Measurements from ENCODE around the gene MRPL28. TPM values are rescaled to one million over a fixed set of nuclear protein-coding genes. Genes with fewer than 3 reads are reported as not detected.
"Not testable (repeated sequence)": the region's sequence is repeated elsewhere in the genome, so short reads cannot be mapped to it uniquely, and the experiment has no call there.

MRPL28 gene
- total and polyA plus RNA-seq, 4 donors = 35.5 to 107 (median 40.3) TPM

- Histone ChIP-seq H3K27me3 (ENCODE audit: control insufficient read depth in 1 of 2, insufficient read depth in 2 of 2, low read length in 1 of 2) (no peaks in the 10 kb centered on the region), H3K4me3 (ENCODE audit: low read length in 2 of 2) (peak overlapping the region; percentile 67 to 82), H3K9me3 (ENCODE audit: control insufficient read depth, low read length) (no peaks in the 10 kb centered on the region), H3K36me3 (ENCODE audit: control insufficient read depth in 1 of 2, insufficient read depth in 2 of 2, low read length in 1 of 2) (no peaks in the 10 kb centered on the region), H3K4me1 (ENCODE audit: control insufficient read depth in 1 of 2, insufficient read depth in 2 of 2, low read length in 2 of 2) (no peaks in the 10 kb centered on the region), H3K27ac (ENCODE audit: low read depth in 1 of 2, low read length in 2 of 2) (no peak overlapping the region)
- ATAC-seq (ENCODE audit: low FRiP score) (no peak), DNase-seq (no peak)
- 0 to 1% methylated on average over 69 to 95 of the region's 95 CpGs for WGBS, 2 donors
- intact Hi-C loops (cut with DNase I) = loop anchor here in 1 of 2 donors (1.0 to 5.0 kb wide), 2 partner anchors 120 to 175 kb away; partner anchors contain the start of genes CAPN15 and FAM234A
Observed at GRCh38 chr16:351804-352520, 18.4 kb downstream of the MRPL28 start.

GRCh38 chr16:350203-350602 is 20.1 kb downstream of the MRPL28 start:
- Histone ChIP-seq H3K27ac (ENCODE audit: low read depth in 1 of 2, low read length in 2 of 2) (no peak overlapping the region), H3K9me3 (ENCODE audit: control insufficient read depth, low read length) (no peaks in the 10 kb centered on the region), H3K4me3 (ENCODE audit: low read length in 2 of 2) (no peak overlapping the region), H3K27me3 (ENCODE audit: control insufficient read depth in 1 of 2, insufficient read depth in 2 of 2, low read length in 1 of 2) (no peaks in the 10 kb centered on the region), H3K4me1 (ENCODE audit: control insufficient read depth in 1 of 2, insufficient read depth in 2 of 2, low read length in 2 of 2) (no peaks in the 10 kb centered on the region), H3K36me3 (ENCODE audit: control insufficient read depth in 1 of 2, insufficient read depth in 2 of 2, low read length in 1 of 2) (peaks cover 0 to 4% of the 10 kb centered on the region in 2 donors)
- DNase-seq (no peak), ATAC-seq (ENCODE audit: low FRiP score) (no peak)
- intact Hi-C loops (cut with DNase I) = loop anchor here in 1 of 2 donors (5.0 kb wide), 1 partner anchor 118 kb away; the partner anchor contains the start of gene FAM234A
- WGBS, 2 donors = 80 to 86% methylated on average over 8 of the region's 8 CpGs

- ATAC-seq (ENCODE audit: low FRiP score) (no peak), DNase-seq (no peak)
- Histone ChIP-seq H3K4me1 (ENCODE audit: control insufficient read depth in 1 of 2, insufficient read depth in 2 of 2, low read length in 2 of 2) (no peaks in the 10 kb centered on the region), H3K27ac (ENCODE audit: low read depth in 1 of 2, low read length in 2 of 2) (no peak overlapping the region), H3K36me3 (ENCODE audit: control insufficient read depth in 1 of 2, insufficient read depth in 2 of 2, low read length in 1 of 2) (peaks cover 0 to 4% of the 10 kb centered on the region in 2 donors), H3K27me3 (ENCODE audit: control insufficient read depth in 1 of 2, insufficient read depth in 2 of 2, low read length in 1 of 2) (no peaks in the 10 kb centered on the region), H3K9me3 (ENCODE audit: control insufficient read depth, low read length) (no peaks in the 10 kb centered on the region), H3K4me3 (ENCODE audit: low read length in 2 of 2) (no peak overlapping the region)
- 95 to 97% methylated on average over 7 of the region's 7 CpGs for WGBS, 2 donors
- intact Hi-C loops (cut with DNase I) = no loop called here
Observed at GRCh38 chr16:349211-349610, 21.1 kb downstream of the MRPL28 start.

- H3K27ac ChIP-seq (ENCODE audit: low read depth in 1 of 2, low read length in 2 of 2); H3K9me3 ChIP-seq (ENCODE audit: control insufficient read depth, low read length); DNase-seq; H3K4me3 ChIP-seq (ENCODE audit: low read length in 2 of 2); ATAC-seq (ENCODE audit: low FRiP score); H3K27me3 ChIP-seq (ENCODE audit: control insufficient read depth in 1 of 2, insufficient read depth in 2 of 2, low read length in 1 of 2); H3K36me3 ChIP-seq (ENCODE audit: control insufficient read depth in 1 of 2, insufficient read depth in 2 of 2, low read length in 1 of 2); intact Hi-C loops (cut with DNase I); H3K4me1 ChIP-seq (ENCODE audit: control insufficient read depth in 1 of 2, insufficient read depth in 2 of 2, low read length in 2 of 2): not testable (repeated sequence)
- 95 to 97% methylated on average over 8 to 10 of the region's 10 CpGs for WGBS, 2 donors
Observed at GRCh38 chr16:348495-348894, 21.8 kb downstream of the MRPL28 start.

- DNase-seq (no peak), ATAC-seq (ENCODE audit: low FRiP score) (no peak)
- Histone ChIP-seq H3K36me3 (ENCODE audit: control insufficient read depth in 1 of 2, insufficient read depth in 2 of 2, low read length in 1 of 2) (peaks cover 0 to 4% of the 10 kb centered on the region in 2 donors), H3K27me3 (ENCODE audit: control insufficient read depth in 1 of 2, insufficient read depth in 2 of 2, low read length in 1 of 2) (no peaks in the 10 kb centered on the region), H3K4me3 (ENCODE audit: low read length in 2 of 2) (no peak overlapping the region), H3K4me1 (ENCODE audit: control insufficient read depth in 1 of 2, insufficient read depth in 2 of 2, low read length in 2 of 2) (no peaks in the 10 kb centered on the region), H3K27ac (ENCODE audit: low read depth in 1 of 2, low read length in 2 of 2) (no peak overlapping the region), H3K9me3 (ENCODE audit: control insufficient read depth, low read length) (no peaks in the 10 kb centered on the region)
- intact Hi-C loops (cut with DNase I) = no loop called here
- WGBS, 2 donors = 88 to 94% methylated on average over 6 of the region's 6 CpGs
Observed at GRCh38 chr16:347203-347602, 23.1 kb downstream of the MRPL28 start.

GRCh38 chr16:346587-346986 is 23.8 kb downstream of the MRPL28 start:
- intact Hi-C loops (cut with DNase I) = no loop called here
- ATAC-seq (ENCODE audit: low FRiP score) = no peak
- 88% methylated on average over 15 of the region's 15 CpGs for WGBS, 2 donors
- DNase-seq = no peak
- no peak overlapping the region for H3K4me3 ChIP-seq (ENCODE audit: low read length in 2 of 2)
- H3K9me3 ChIP-seq (ENCODE audit: control insufficient read depth, low read length) = no peaks in the 10 kb centered on the region
- no peak overlapping the region for H3K27ac ChIP-seq (ENCODE audit: low read depth in 1 of 2, low read length in 2 of 2)
- peaks cover 0 to 4% of the 10 kb centered on the region in 2 donors for H3K36me3 ChIP-seq (ENCODE audit: control insufficient read depth in 1 of 2, insufficient read depth in 2 of 2, low read length in 1 of 2)
- no peaks in the 10 kb centered on the region for H3K27me3 ChIP-seq (ENCODE audit: control insufficient read depth in 1 of 2, insufficient read depth in 2 of 2, low read length in 1 of 2)
- no peaks in the 10 kb centered on the region for H3K4me1 ChIP-seq (ENCODE audit: control insufficient read depth in 1 of 2, insufficient read depth in 2 of 2, low read length in 2 of 2)

GRCh38 chr16:345772-346171 is 24.6 kb downstream of the MRPL28 start:
- DNase-seq = no peak
- H3K4me3 ChIP-seq (ENCODE audit: low read length in 2 of 2) = no peak overlapping the region
- WGBS, 2 donors = 91% methylated on average over 11 of the region's 11 CpGs
- H3K4me1 ChIP-seq (ENCODE audit: control insufficient read depth in 1 of 2, insufficient read depth in 2 of 2, low read length in 2 of 2) = no peaks in the 10 kb centered on the region
- no peaks in the 10 kb centered on the region for H3K9me3 ChIP-seq (ENCODE audit: control insufficient read depth, low read length)
- H3K27me3 ChIP-seq (ENCODE audit: control insufficient read depth in 1 of 2, insufficient read depth in 2 of 2, low read length in 1 of 2) = no peaks in the 10 kb centered on the region
- intact Hi-C loops (cut with DNase I) = no loop called here
- peaks cover 0 to 4% of the 10 kb centered on the region in 2 donors for H3K36me3 ChIP-seq (ENCODE audit: control insufficient read depth in 1 of 2, insufficient read depth in 2 of 2, low read length in 1 of 2)
- H3K27ac ChIP-seq (ENCODE audit: low read depth in 1 of 2, low read length in 2 of 2) = no peak overlapping the region
- ATAC-seq (ENCODE audit: low FRiP score) = no peak

- H3K9me3 ChIP-seq (ENCODE audit: control insufficient read depth, low read length) = no peaks in the 10 kb centered on the region
- 83 to 91% methylated on average over 18 of the region's 18 CpGs for WGBS, 2 donors
- ATAC-seq (ENCODE audit: low FRiP score) = no peak
- H3K27ac ChIP-seq (ENCODE audit: low read depth in 1 of 2, low read length in 2 of 2) = no peak overlapping the region
- no peaks in the 10 kb centered on the region for H3K4me1 ChIP-seq (ENCODE audit: control insufficient read depth in 1 of 2, insufficient read depth in 2 of 2, low read length in 2 of 2)
- no peak overlapping the region for H3K4me3 ChIP-seq (ENCODE audit: low read length in 2 of 2)
- peaks cover 0 to 4% of the 10 kb centered on the region in 2 donors for H3K36me3 ChIP-seq (ENCODE audit: control insufficient read depth in 1 of 2, insufficient read depth in 2 of 2, low read length in 1 of 2)
- intact Hi-C loops (cut with DNase I) = no loop called here
- no peak for DNase-seq
- H3K27me3 ChIP-seq (ENCODE audit: control insufficient read depth in 1 of 2, insufficient read depth in 2 of 2, low read length in 1 of 2) = no peaks in the 10 kb centered on the region
Observed at GRCh38 chr16:342455-343213, 27.7 kb downstream of the MRPL28 start.

- H3K27ac ChIP-seq (ENCODE audit: low read depth in 1 of 2, low read length in 2 of 2); intact Hi-C loops (cut with DNase I); H3K9me3 ChIP-seq (ENCODE audit: control insufficient read depth, low read length); H3K36me3 ChIP-seq (ENCODE audit: control insufficient read depth in 1 of 2, insufficient read depth in 2 of 2, low read length in 1 of 2); H3K4me1 ChIP-seq (ENCODE audit: control insufficient read depth in 1 of 2, insufficient read depth in 2 of 2, low read length in 2 of 2); H3K27me3 ChIP-seq (ENCODE audit: control insufficient read depth in 1 of 2, insufficient read depth in 2 of 2, low read length in 1 of 2); H3K4me3 ChIP-seq (ENCODE audit: low read length in 2 of 2); ATAC-seq (ENCODE audit: low FRiP score); DNase-seq: not testable (repeated sequence)
- WGBS, 2 donors = 81 to 91% methylated on average over 12 to 13 of the region's 13 CpGs
Observed at GRCh38 chr16:341974-342336, 28.4 kb downstream of the MRPL28 start.
